Upper lobe of left lung (tissue), 4 donors: ENCODE measurements around the gene DLAT.

Experiments used
- EP300 ChIP-seq, 4 donors: sonication (generic); formaldehyde crosslinking; IDR thresholded peaks; one replicate each; pipeline ENCODE4 v1.5.1; 2017; ENCODE audit warnings: antibody characterized with exemption in 4 of 4, control low read depth in 2 of 4
- POLR2A ChIP-seq, 4 donors: fragments of 450-650 bp; IDR thresholded peaks; one replicate each; pipeline ENCODE4 v1.5.1; 2016 to 2017; ENCODE audit warnings: antibody characterized with exemption in 4 of 4, mild to moderate bottlenecking in 2 of 4
- POLR2AphosphoS5 ChIP-seq, 2 donors: sonication (generic); formaldehyde crosslinking; IDR thresholded peaks; one replicate each; pipeline ENCODE4 v1.5.1; 2017; ENCODE audit warnings: antibody characterized with exemption in 2 of 2
- TF ChIP-seq, protein P1 (sequence below), 6 experiments: fragments of 450-650 bp in 4 of 6; fragments of 200-600 bp in 2 of 6; sonication (generic) in 2 of 6; IDR thresholded peaks; one replicate each; pipeline ENCODE4 v1.5.1; 2016 to 2019; ENCODE audit warnings: antibody characterized with exemption in 6 of 6

DNA sequence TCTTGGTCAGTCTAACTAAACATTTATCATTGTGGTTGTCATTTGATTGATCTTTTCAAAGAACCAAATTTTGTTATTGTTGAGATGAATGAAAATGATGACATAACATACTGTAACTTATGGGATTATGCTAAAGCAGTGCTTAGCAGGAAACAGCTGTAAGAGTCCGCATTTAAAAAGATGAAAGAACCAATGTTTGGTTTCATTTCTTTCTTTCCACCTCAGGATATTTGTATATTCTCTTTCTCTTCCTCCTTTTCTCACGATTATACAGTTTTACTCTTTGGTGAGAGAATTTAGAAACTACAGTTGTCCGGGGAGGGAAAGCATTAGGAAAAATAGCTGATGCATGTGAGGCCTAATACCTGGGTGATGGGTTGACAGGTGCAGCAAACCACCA, 25.5 kb downstream of the DLAT start:
- TF ChIP-seq, protein P1, sequence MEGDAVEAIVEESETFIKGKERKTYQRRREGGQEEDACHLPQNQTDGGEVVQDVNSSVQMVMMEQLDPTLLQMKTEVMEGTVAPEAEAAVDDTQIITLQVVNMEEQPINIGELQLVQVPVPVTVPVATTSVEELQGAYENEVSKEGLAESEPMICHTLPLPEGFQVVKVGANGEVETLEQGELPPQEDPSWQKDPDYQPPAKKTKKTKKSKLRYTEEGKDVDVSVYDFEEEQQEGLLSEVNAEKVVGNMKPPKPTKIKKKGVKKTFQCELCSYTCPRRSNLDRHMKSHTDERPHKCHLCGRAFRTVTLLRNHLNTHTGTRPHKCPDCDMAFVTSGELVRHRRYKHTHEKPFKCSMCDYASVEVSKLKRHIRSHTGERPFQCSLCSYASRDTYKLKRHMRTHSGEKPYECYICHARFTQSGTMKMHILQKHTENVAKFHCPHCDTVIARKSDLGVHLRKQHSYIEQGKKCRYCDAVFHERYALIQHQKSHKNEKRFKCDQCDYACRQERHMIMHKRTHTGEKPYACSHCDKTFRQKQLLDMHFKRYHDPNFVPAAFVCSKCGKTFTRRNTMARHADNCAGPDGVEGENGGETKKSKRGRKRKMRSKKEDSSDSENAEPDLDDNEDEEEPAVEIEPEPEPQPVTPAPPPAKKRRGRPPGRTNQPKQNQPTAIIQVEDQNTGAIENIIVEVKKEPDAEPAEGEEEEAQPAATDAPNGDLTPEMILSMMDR (IDR thresholded peaks at IDR 0.05), result no peak
- TF ChIP-seq POLR2A (IDR thresholded peaks at IDR 0.05) (no peak), EP300 (IDR thresholded peaks at IDR 0.05) (no peak), POLR2AphosphoS5 (IDR thresholded peaks at IDR 0.05) (no peak)
